Measurements from ENCODE around the gene MT1H.
"Not testable (repeated sequence)": the region's sequence is repeated elsewhere in the genome, so short reads cannot be mapped to it uniquely, and the experiment has no call there.

Gene MT1H

GRCh38 chr16:56667581-56668571, 1.7 kb upstream of the MT1H start, which contains the start of gene MT1G:
MT1G (minus strand) TSS chr16:56668065; CDS start chr16:56667993, 72 bp downstream.
- Histone ChIP-seq H3K27me3 (ENCODE audit: control insufficient read depth, insufficient read depth, low read length) (peaks cover 100% of the 10 kb centered on the region), H3K9ac (ENCODE audit: low read depth, low read length) (no peak within 1 kb of the TSS), H3K4me3 (ENCODE audit: low read depth, low read length) (peak within 1 kb of the TSS; percentile 51)

GRCh38 chr16:56669840-56670619, 416 bp downstream of the MT1H start:
- H3K27me3 ChIP-seq (ENCODE audit: control insufficient read depth, insufficient read depth, low read length) = peaks cover 96% of the 10 kb centered on the region

More at GRCh38 chr16:56667581-56668571, 1.7 kb upstream of the MT1H start, which contains the start of gene MT1G:
- Histone ChIP-seq H3K27ac (ENCODE audit: low read depth, low read length) (no peak within 1 kb of the TSS), H3K4me1 (ENCODE audit: control insufficient read depth, insufficient read depth, low read length) (peaks cover 17% of the 10 kb centered on the region), H3K36me3 (ENCODE audit: control insufficient read depth, insufficient read depth, low read length) (no peaks in the 10 kb centered on the region), H3K9me3 (ENCODE audit: control insufficient read depth, insufficient read depth, low read length) (no peaks in the 10 kb centered on the region)

GRCh38 chr16:56670620-56670934, 963 bp downstream of the MT1H start:
- Histone ChIP-seq H3K36me3 (ENCODE audit: control insufficient read depth, insufficient read depth, low read length) (no peaks in the 10 kb centered on the region), H3K9ac (ENCODE audit: low read depth, low read length) (no peak overlapping the region), H3K4me1 (ENCODE audit: control insufficient read depth, insufficient read depth, low read length) (peaks cover 22% of the 10 kb centered on the region), H3K27ac (ENCODE audit: low read depth, low read length) (no peak overlapping the region), H3K9me3 (ENCODE audit: control insufficient read depth, insufficient read depth, low read length) (no peaks in the 10 kb centered on the region), H3K27me3 (ENCODE audit: control insufficient read depth, insufficient read depth, low read length) (peaks cover 96% of the 10 kb centered on the region), H3K4me3 (ENCODE audit: low read depth, low read length) (no peak overlapping the region)

More at GRCh38 chr16:56669840-56670619, 416 bp downstream of the MT1H start:
- H3K9me3 ChIP-seq (ENCODE audit: control insufficient read depth, insufficient read depth, low read length) = no peaks in the 10 kb centered on the region
- no peak overlapping the region for H3K9ac ChIP-seq (ENCODE audit: low read depth, low read length)
- H3K4me3 ChIP-seq (ENCODE audit: low read depth, low read length) = peak overlapping the region; percentile 45
- no peaks in the 10 kb centered on the region for H3K36me3 ChIP-seq (ENCODE audit: control insufficient read depth, insufficient read depth, low read length)
- peaks cover 17% of the 10 kb centered on the region for H3K4me1 ChIP-seq (ENCODE audit: control insufficient read depth, insufficient read depth, low read length)
- no peak overlapping the region for H3K27ac ChIP-seq (ENCODE audit: low read depth, low read length)

GRCh38 chr16:56671691-56672090, 2.1 kb downstream of the MT1H start:
- Histone ChIP-seq H3K4me1 (ENCODE audit: control insufficient read depth, insufficient read depth, low read length) (peaks cover 22% of the 10 kb centered on the region), H3K27me3 (ENCODE audit: control insufficient read depth, insufficient read depth, low read length) (peaks cover 95% of the 10 kb centered on the region)
- not testable (repeated sequence) for H3K27ac ChIP-seq (ENCODE audit: low read depth, low read length); H3K9ac ChIP-seq (ENCODE audit: low read depth, low read length); H3K4me3 ChIP-seq (ENCODE audit: low read depth, low read length); H3K36me3 ChIP-seq (ENCODE audit: control insufficient read depth, insufficient read depth, low read length); H3K9me3 ChIP-seq (ENCODE audit: control insufficient read depth, insufficient read depth, low read length)

- not testable (repeated sequence) for H3K9ac ChIP-seq (ENCODE audit: low read depth, low read length); H3K36me3 ChIP-seq (ENCODE audit: control insufficient read depth, insufficient read depth, low read length); H3K9me3 ChIP-seq (ENCODE audit: control insufficient read depth, insufficient read depth, low read length); H3K4me3 ChIP-seq (ENCODE audit: low read depth, low read length); H3K27ac ChIP-seq (ENCODE audit: low read depth, low read length)
- peaks cover 22% of the 10 kb centered on the region for H3K4me1 ChIP-seq (ENCODE audit: control insufficient read depth, insufficient read depth, low read length)
- peaks cover 95% of the 10 kb centered on the region for H3K27me3 ChIP-seq (ENCODE audit: control insufficient read depth, insufficient read depth, low read length)
Measured at GRCh38 chr16:56672171-56672570, 2.6 kb downstream of the MT1H start.

- H3K9me3 ChIP-seq (ENCODE audit: control insufficient read depth, insufficient read depth, low read length) = no peaks in the 10 kb centered on the region
- no peak overlapping the region for H3K4me3 ChIP-seq (ENCODE audit: low read depth, low read length)
- H3K36me3 ChIP-seq (ENCODE audit: control insufficient read depth, insufficient read depth, low read length) = no peaks in the 10 kb centered on the region
- H3K27ac ChIP-seq (ENCODE audit: low read depth, low read length) = no peak overlapping the region
- H3K27me3 ChIP-seq (ENCODE audit: control insufficient read depth, insufficient read depth, low read length) = peaks cover 95% of the 10 kb centered on the region
- peaks cover 18% of the 10 kb centered on the region for H3K4me1 ChIP-seq (ENCODE audit: control insufficient read depth, insufficient read depth, low read length)
- no peak overlapping the region for H3K9ac ChIP-seq (ENCODE audit: low read depth, low read length)
Measured at GRCh38 chr16:56672761-56673536, 3.3 kb downstream of the MT1H start.

- Histone ChIP-seq H3K9ac (ENCODE audit: low read depth, low read length) (no peak overlapping the region), H3K27me3 (ENCODE audit: control insufficient read depth, insufficient read depth, low read length) (peaks cover 90% of the 10 kb centered on the region), H3K4me3 (ENCODE audit: low read depth, low read length) (no peak overlapping the region), H3K36me3 (ENCODE audit: control insufficient read depth, insufficient read depth, low read length) (no peaks in the 10 kb centered on the region), H3K9me3 (ENCODE audit: control insufficient read depth, insufficient read depth, low read length) (no peaks in the 10 kb centered on the region), H3K4me1 (ENCODE audit: control insufficient read depth, insufficient read depth, low read length) (peaks cover 14% of the 10 kb centered on the region), H3K27ac (ENCODE audit: low read depth, low read length) (no peak overlapping the region)
Measured at GRCh38 chr16:56673921-56674320, 4.3 kb downstream of the MT1H start.

GRCh38 chr16:56674570-56674969, 5.0 kb downstream of the MT1H start:
- H3K36me3 ChIP-seq (ENCODE audit: control insufficient read depth, insufficient read depth, low read length); H3K4me3 ChIP-seq (ENCODE audit: low read depth, low read length); H3K27ac ChIP-seq (ENCODE audit: low read depth, low read length); H3K9me3 ChIP-seq (ENCODE audit: control insufficient read depth, insufficient read depth, low read length); H3K9ac ChIP-seq (ENCODE audit: low read depth, low read length): not testable (repeated sequence)
- Histone ChIP-seq H3K27me3 (ENCODE audit: control insufficient read depth, insufficient read depth, low read length) (peaks cover 89% of the 10 kb centered on the region), H3K4me1 (ENCODE audit: control insufficient read depth, insufficient read depth, low read length) (peaks cover 13% of the 10 kb centered on the region)

- Histone ChIP-seq H3K9me3 (ENCODE audit: control insufficient read depth, insufficient read depth, low read length) (no peaks in the 10 kb centered on the region), H3K36me3 (ENCODE audit: control insufficient read depth, insufficient read depth, low read length) (no peaks in the 10 kb centered on the region), H3K4me3 (ENCODE audit: low read depth, low read length) (peak overlapping the region; percentile 67), H3K9ac (ENCODE audit: low read depth, low read length) (0 out of 2 replicates have a peak overlapping the region, but pooled peaks have one; percentile 28), H3K27me3 (ENCODE audit: control insufficient read depth, insufficient read depth, low read length) (peaks cover 89% of the 10 kb centered on the region), H3K4me1 (ENCODE audit: control insufficient read depth, insufficient read depth, low read length) (peaks cover 6% of the 10 kb centered on the region), H3K27ac (ENCODE audit: low read depth, low read length) (no peak overlapping the region)
Measured at GRCh38 chr16:56675685-56676210, 6.1 kb downstream of the MT1H start.

GRCh38 chr16:56677474-56677873, 7.9 kb downstream of the MT1H start:
- H3K9ac ChIP-seq (ENCODE audit: low read depth, low read length) = no peak overlapping the region
- no peak overlapping the region for H3K27ac ChIP-seq (ENCODE audit: low read depth, low read length)
- H3K27me3 ChIP-seq (ENCODE audit: control insufficient read depth, insufficient read depth, low read length) = peaks cover 89% of the 10 kb centered on the region
- H3K4me1 ChIP-seq (ENCODE audit: control insufficient read depth, insufficient read depth, low read length) = peaks cover 11% of the 10 kb centered on the region
- H3K36me3 ChIP-seq (ENCODE audit: control insufficient read depth, insufficient read depth, low read length) = no peaks in the 10 kb centered on the region
- no peak overlapping the region for H3K4me3 ChIP-seq (ENCODE audit: low read depth, low read length)
- H3K9me3 ChIP-seq (ENCODE audit: control insufficient read depth, insufficient read depth, low read length) = no peaks in the 10 kb centered on the region
